ENCODE data around the gene CEBPA. TPM values are rescaled to one million over a fixed set of nuclear protein-coding genes. Genes with fewer than 3 reads are reported as not detected.

Gene CEBPA
- total RNA-seq, 1 experiment from 2014 or later, result 1.2 TPM

- Mint-ChIP-seq H3K36me3 (ENCODE audit: insufficient read depth, unreplicated experiment) (no peaks in the 10 kb centered on the region), H3K27me3 (ENCODE audit: unreplicated experiment) (peaks cover 36% of the 10 kb centered on the region), H3K27ac (ENCODE audit: unreplicated experiment) (no peak overlapping the region), H3K4me3 (ENCODE audit: low read depth, unreplicated experiment) (no peak overlapping the region), H3K9me3 (ENCODE audit: low read depth, unreplicated experiment) (no peaks in the 10 kb centered on the region), H3K4me1 (ENCODE audit: low read depth, unreplicated experiment) (no peaks in the 10 kb centered on the region)
- BruUV-seq (replicated peaks), result no TSS peak
- DNase-seq, result no peak
- CTCF ChIA-PET, result no interaction called here
- TF ChIP-seq CTCF (IDR thresholded peaks at IDR 0.05; ENCODE audit: unreplicated experiment), result no peak
- intact Hi-C loops (cut with micrococcal nuclease; ENCODE audit: unreplicated experiment), result no loop called here
Observed at GRCh38 chr19:33281296-33281926, 20.9 kb downstream of the CEBPA start.

GRCh38 chr19:33280351-33280921, 21.9 kb downstream of the CEBPA start:
- no peak for DNase-seq
- no TSS peak for BruUV-seq (replicated peaks)
- no peak for TF ChIP-seq CTCF (IDR thresholded peaks at IDR 0.05; ENCODE audit: unreplicated experiment)
- intact Hi-C loops (cut with micrococcal nuclease; ENCODE audit: unreplicated experiment), result no loop called here
- H3K36me3 Mint-ChIP-seq (ENCODE audit: insufficient read depth, unreplicated experiment), result no peaks in the 10 kb centered on the region
- no peaks in the 10 kb centered on the region for H3K4me1 Mint-ChIP-seq (ENCODE audit: low read depth, unreplicated experiment)
- no peak overlapping the region for H3K27ac Mint-ChIP-seq (ENCODE audit: unreplicated experiment)
- H3K4me3 Mint-ChIP-seq (ENCODE audit: low read depth, unreplicated experiment), result no peak overlapping the region
- no peaks in the 10 kb centered on the region for H3K9me3 Mint-ChIP-seq (ENCODE audit: low read depth, unreplicated experiment)
- H3K27me3 Mint-ChIP-seq (ENCODE audit: unreplicated experiment), result peaks cover 27% of the 10 kb centered on the region
- CTCF ChIA-PET, result interaction anchor here (0.5 kb wide), 1 partner anchor 14 kb away, joined by 3 read pairs; no protein-coding TSS in a partner anchor

- CTCF ChIA-PET, result no interaction called here
- Mint-ChIP-seq H3K27me3 (ENCODE audit: unreplicated experiment) (peaks cover 19% of the 10 kb centered on the region), H3K27ac (ENCODE audit: unreplicated experiment) (no peak overlapping the region), H3K9me3 (ENCODE audit: low read depth, unreplicated experiment) (no peaks in the 10 kb centered on the region), H3K4me3 (ENCODE audit: low read depth, unreplicated experiment) (no peak overlapping the region), H3K36me3 (ENCODE audit: insufficient read depth, unreplicated experiment) (no peaks in the 10 kb centered on the region), H3K4me1 (ENCODE audit: low read depth, unreplicated experiment) (peaks cover under 1% of the 10 kb centered on the region)
- DNase-seq, result no peak
- BruUV-seq (replicated peaks), result no TSS peak
- TF ChIP-seq CTCF (IDR thresholded peaks at IDR 0.05; ENCODE audit: unreplicated experiment), result no peak
- intact Hi-C loops (cut with micrococcal nuclease; ENCODE audit: unreplicated experiment), result no loop called here
Observed at GRCh38 chr19:33279430-33280350, 22.6 kb downstream of the CEBPA start.

- peaks cover 11% of the 10 kb centered on the region for H3K4me1 Mint-ChIP-seq (ENCODE audit: low read depth, unreplicated experiment)
- no peak overlapping the region for H3K4me3 Mint-ChIP-seq (ENCODE audit: low read depth, unreplicated experiment)
- no peak for TF ChIP-seq CTCF (IDR thresholded peaks at IDR 0.05; ENCODE audit: unreplicated experiment)
- no peaks in the 10 kb centered on the region for H3K36me3 Mint-ChIP-seq (ENCODE audit: insufficient read depth, unreplicated experiment)
- CTCF ChIA-PET, result no interaction called here
- intact Hi-C loops (cut with micrococcal nuclease; ENCODE audit: unreplicated experiment), result no loop called here
- peaks cover 9% of the 10 kb centered on the region for H3K27me3 Mint-ChIP-seq (ENCODE audit: unreplicated experiment)
- H3K9me3 Mint-ChIP-seq (ENCODE audit: low read depth, unreplicated experiment), result no peaks in the 10 kb centered on the region
- no peak overlapping the region for H3K27ac Mint-ChIP-seq (ENCODE audit: unreplicated experiment)
- no TSS peak for BruUV-seq (replicated peaks)
- no peak for DNase-seq
Observed at GRCh38 chr19:33278403-33279269, 23.7 kb downstream of the CEBPA start.
